Rectal smooth muscle tissue (tissue), 1 donor: ENCODE results near the gene GEMIN7.

Experiments used
- H3K27ac ChIP-seq: one replicate; pipeline ENCODE4 v1.7.0; 2013; ENCODE audit warnings: low read depth, low read length, inconsistent platforms
- H3K27me3 ChIP-seq: one replicate; pipeline ENCODE4 v1.7.0; 2013; ENCODE audit warnings: low read length; ENCODE audit not compliant: control insufficient read depth, insufficient read depth
- H3K36me3 ChIP-seq: one replicate; pipeline ENCODE4 v1.7.0; 2013; ENCODE audit warnings: low read length; ENCODE audit not compliant: control insufficient read depth, insufficient read depth
- H3K4me1 ChIP-seq: one replicate; pipeline ENCODE4 v1.7.0; 2013; ENCODE audit warnings: low read length; ENCODE audit not compliant: control insufficient read depth, insufficient read depth
- H3K4me3 ChIP-seq: one replicate; pipeline ENCODE4 v1.7.0; 2013; ENCODE audit warnings: low read length
- H3K9ac ChIP-seq: one replicate; pipeline ENCODE4 v1.7.0; 2013; ENCODE audit warnings: low read length

GEMIN7 gene

GRCh38 chr19:45079063-45079910, at the start of gene GEMIN7:
Gene GEMIN7 (plus strand): TSS chr19:45079260. CDS start chr19:45090115, 10,855 bp downstream.
- H3K9ac ChIP-seq: peak within 1 kb of the TSS; percentile 77
- H3K4me3 ChIP-seq: peak within 1 kb of the TSS; percentile 96
- H3K36me3 ChIP-seq: peaks cover 6% of the 10 kb centered on the region
- peak within 1 kb of the TSS; percentile 46 for H3K27ac ChIP-seq
- no peaks in the 10 kb centered on the region for H3K27me3 ChIP-seq
- H3K4me1 ChIP-seq: peaks cover 11% of the 10 kb centered on the region

GRCh38 chr19:45030825-45031224, 48.2 kb upstream of the GEMIN7 start:
- H3K36me3 ChIP-seq: peaks cover 20% of the 10 kb centered on the region
- no peak overlapping the region for H3K27ac ChIP-seq
- no peak overlapping the region for H3K4me3 ChIP-seq
- H3K4me1 ChIP-seq: no peaks in the 10 kb centered on the region
- H3K27me3 ChIP-seq: no peaks in the 10 kb centered on the region
- no peak overlapping the region for H3K9ac ChIP-seq

- H3K27me3 ChIP-seq: no peaks in the 10 kb centered on the region
- peaks cover 22% of the 10 kb centered on the region for H3K36me3 ChIP-seq
- no peak overlapping the region for H3K27ac ChIP-seq
- H3K4me1 ChIP-seq: no peaks in the 10 kb centered on the region
- H3K4me3 ChIP-seq: no peak overlapping the region
- H3K9ac ChIP-seq: no peak overlapping the region
Observed at GRCh38 chr19:45032421-45032820, 46.6 kb upstream of the GEMIN7 start.

- Histone ChIP-seq H3K4me1 (peaks cover 10% of the 10 kb centered on the region), H3K36me3 (peaks cover 12% of the 10 kb centered on the region), H3K27ac (no peak overlapping the region), H3K27me3 (no peaks in the 10 kb centered on the region), H3K9ac (no peak overlapping the region), H3K4me3 (no peak overlapping the region)
Observed at GRCh38 chr19:45035755-45036154, 43.3 kb upstream of the GEMIN7 start.

GRCh38 chr19:45037393-45038169, 41.5 kb upstream of the GEMIN7 start:
- Histone ChIP-seq H3K27ac (no peak overlapping the region), H3K4me3 (no peak overlapping the region), H3K36me3 (peaks cover 12% of the 10 kb centered on the region), H3K4me1 (peaks cover 10% of the 10 kb centered on the region), H3K9ac (no peak overlapping the region), H3K27me3 (no peaks in the 10 kb centered on the region)

GRCh38 chr19:45038931-45039893, 39.8 kb upstream of the GEMIN7 start, which contains the start of gene CLASRP:
Gene CLASRP (plus strand): TSS chr19:45039045. CDS start chr19:45040213, 1,168 bp downstream.
- Histone ChIP-seq H3K9ac (peak within 1 kb of the TSS; percentile 93), H3K36me3 (peaks cover 15% of the 10 kb centered on the region), H3K4me3 (peak within 1 kb of the TSS; percentile 99), H3K4me1 (peaks cover 10% of the 10 kb centered on the region), H3K27ac (peak within 1 kb of the TSS; percentile 95), H3K27me3 (no peaks in the 10 kb centered on the region)

DNA sequence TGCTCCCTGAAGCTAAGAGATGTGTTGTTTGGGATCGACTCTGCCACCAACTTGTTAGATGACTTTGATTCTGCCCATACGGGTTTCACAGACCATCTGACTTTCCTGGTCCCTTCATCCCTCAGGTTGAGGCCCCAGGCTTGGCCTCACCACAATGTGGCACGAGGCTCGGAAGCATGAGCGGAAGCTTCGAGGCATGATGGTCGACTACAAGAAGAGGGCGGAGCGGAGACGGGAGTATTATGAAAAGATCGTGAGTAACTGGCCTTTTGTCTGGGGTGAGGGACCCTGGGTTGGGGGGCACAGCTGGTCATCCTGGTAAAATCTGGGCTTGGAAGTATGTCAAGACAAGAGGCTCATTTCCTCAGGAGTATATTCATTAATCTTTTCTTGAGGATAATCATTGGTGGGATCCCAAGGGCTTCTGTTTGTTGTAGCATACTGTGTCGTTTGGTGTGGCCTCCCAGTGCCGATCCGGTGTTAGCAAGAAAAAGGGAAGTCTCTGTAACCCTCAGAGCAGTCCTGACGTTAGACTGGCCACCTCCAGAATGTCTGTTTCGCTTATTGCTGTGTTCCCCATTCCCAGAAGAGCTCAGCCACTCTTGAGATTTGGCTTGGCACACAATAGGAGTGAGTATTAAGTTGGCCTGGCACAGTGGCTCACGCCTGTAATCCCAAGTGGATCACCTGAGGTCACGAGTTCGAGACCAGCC, 38.8 kb upstream of the GEMIN7 start:
- Histone ChIP-seq H3K27me3 (no peaks in the 10 kb centered on the region), H3K9ac (no peak overlapping the region), H3K36me3 (peaks cover 13% of the 10 kb centered on the region), H3K27ac (no peak overlapping the region), H3K4me3 (peak overlapping the region; percentile 99), H3K4me1 (peaks cover 10% of the 10 kb centered on the region)

- Histone ChIP-seq H3K27ac (no peak overlapping the region), H3K9ac (no peak overlapping the region), H3K36me3 (peaks cover 12% of the 10 kb centered on the region), H3K27me3 (no peaks in the 10 kb centered on the region), H3K4me1 (peaks cover 10% of the 10 kb centered on the region), H3K4me3 (no peak overlapping the region)
Observed at GRCh38 chr19:45041125-45041524, 37.9 kb upstream of the GEMIN7 start.

- no peak overlapping the region for H3K27ac ChIP-seq
- no peaks in the 10 kb centered on the region for H3K27me3 ChIP-seq
- H3K4me3 ChIP-seq: no peak overlapping the region
Observed at GRCh38 chr19:45045671-45046353, 33.2 kb upstream of the GEMIN7 start.

GRCh38 chr19:45046355-45046754, 32.7 kb upstream of the GEMIN7 start:
- Histone ChIP-seq H3K27ac (no peak overlapping the region), H3K27me3 (no peaks in the 10 kb centered on the region), H3K9ac (no peak overlapping the region), H3K4me3 (no peak overlapping the region), H3K4me1 (peaks cover 4% of the 10 kb centered on the region), H3K36me3 (peaks cover 12% of the 10 kb centered on the region)

More at GRCh38 chr19:45045671-45046353, 33.2 kb upstream of the GEMIN7 start:
- Histone ChIP-seq H3K36me3 (peaks cover 12% of the 10 kb centered on the region), H3K4me1 (peaks cover 4% of the 10 kb centered on the region), H3K9ac (no peak overlapping the region)
